Skin of body (tissue), 2 donors: ENCODE data around the gene KCNIP3. TPM values are rescaled to one million over a fixed set of nuclear protein-coding genes. Genes with fewer than 3 reads are reported as not detected.

ENCODE experiments used
- DNase-seq: peaks from one replicate; lab custom pipeline; 2025; lab: John Stamatoyannopoulos, UW
- total RNA-seq: library from RNA; depleted of rRNA; stranded (reverse); fragments of >200 nt; gene quantifications from one replicate; pipeline ENCODE4 v1.2.3, GENCODE V29; 2014

Gene KCNIP3
- total RNA-seq, 1 donor from 2014 or later, result 2.4 TPM

DNA sequence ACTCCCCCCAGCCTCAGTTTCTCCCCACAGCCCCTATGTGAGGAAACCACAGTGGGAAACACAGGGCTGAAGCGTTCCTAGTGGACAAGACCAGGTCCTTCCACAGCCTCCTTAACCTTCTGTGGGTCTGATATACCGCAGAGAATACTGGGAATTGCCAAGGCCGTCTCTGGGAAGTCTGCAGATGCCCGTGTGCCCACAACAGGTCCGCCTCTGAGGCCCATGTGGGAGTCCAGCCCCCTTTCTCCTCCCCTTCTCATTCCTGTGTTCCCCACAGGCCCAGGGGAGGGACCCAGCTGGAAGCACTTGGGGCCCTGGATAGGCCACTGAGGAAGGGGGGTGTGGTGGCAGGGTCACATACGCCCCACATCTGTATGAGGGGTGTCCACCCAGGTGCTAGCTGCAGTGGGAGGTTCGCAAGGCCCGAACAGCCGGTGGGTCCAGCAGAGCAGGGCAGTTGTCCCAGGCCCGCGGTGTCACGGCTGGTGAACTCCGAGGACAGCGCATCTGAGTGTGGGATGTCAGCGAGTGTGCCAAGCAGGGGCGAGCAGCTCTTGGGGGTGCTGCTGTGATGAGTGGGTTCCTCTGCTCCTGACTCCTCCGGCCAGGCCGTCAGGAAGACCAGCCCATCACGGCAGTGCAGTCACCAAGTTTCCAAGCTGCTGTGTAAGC, 2.4 kb upstream of the KCNIP3 start:
- no peak for DNase-seq

DNA sequence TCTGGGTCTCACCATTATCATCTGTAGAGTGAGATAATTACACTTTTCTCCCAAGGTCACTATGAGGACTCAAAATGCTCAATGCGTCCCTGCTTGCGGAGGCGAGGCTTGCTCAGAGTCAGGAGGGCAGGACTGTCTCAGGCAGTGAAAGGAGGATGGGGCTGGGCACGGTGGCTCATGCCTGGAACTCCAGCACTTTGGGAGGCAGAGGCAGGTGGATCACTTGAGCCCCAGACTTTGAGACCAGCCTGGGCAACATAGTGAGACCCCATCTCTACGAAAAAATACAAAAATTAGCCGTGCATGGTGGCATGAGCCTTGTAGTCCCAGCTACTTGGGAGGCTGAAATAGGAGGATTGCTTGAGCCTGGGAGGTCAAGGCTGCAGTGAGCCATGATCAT, 1.8 kb upstream of the KCNIP3 start:
- no peak for DNase-seq

DNA sequence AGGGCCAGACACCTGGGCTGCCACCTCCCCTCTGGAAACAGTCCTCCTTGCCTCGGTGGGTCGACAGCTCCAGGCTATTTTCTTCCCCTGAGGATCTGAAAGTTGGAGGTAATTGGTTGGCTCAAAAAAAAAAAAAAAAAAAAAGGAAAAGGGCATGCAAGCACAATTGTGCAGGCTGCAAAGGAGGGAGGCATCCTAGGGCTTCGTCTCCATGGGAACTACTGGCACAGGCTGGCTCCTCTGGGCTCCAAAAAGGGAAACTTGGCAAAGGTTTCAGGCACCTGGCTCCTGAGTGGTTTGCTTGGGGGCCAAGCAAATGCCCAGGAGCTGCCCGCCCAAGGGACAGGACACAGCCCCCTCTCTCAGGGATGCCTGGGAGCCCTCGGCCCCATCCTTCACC, 1.1 kb upstream of the KCNIP3 start:
- DNase-seq, result no peak

- no peak for DNase-seq
Observed at GRCh38 chr2:95297639-95298395, 670 bp downstream of the KCNIP3 start.

GRCh38 chr2:95298486-95299111, 1.5 kb downstream of the KCNIP3 start:
- no peak for DNase-seq

DNA sequence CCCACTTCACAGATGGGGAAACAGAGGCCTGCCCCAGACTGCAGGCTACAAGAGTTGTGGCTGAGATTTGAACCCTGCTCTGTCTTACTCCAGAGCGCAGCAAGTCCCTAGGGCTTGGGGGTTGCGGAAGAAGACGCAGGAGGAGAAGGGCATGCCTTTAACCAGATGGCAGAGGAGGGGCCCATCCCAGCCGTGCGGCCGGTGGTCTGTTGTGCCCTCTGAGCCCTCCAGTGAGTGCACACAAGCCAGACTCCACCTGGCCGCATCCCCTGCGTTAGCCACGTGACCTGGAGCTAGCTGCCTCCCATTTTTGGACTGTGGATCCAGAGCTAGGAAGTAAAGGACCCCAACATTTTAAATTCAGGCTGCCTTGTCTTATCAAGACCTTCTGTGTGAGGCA, 2.8 kb downstream of the KCNIP3 start:
- no peak for DNase-seq

GRCh38 chr2:95300450-95300849, 3.3 kb downstream of the KCNIP3 start:
- peak; percentile 6 for DNase-seq

GRCh38 chr2:95301186-95301585, 4.0 kb downstream of the KCNIP3 start:
- DNase-seq, result no peak

DNA sequence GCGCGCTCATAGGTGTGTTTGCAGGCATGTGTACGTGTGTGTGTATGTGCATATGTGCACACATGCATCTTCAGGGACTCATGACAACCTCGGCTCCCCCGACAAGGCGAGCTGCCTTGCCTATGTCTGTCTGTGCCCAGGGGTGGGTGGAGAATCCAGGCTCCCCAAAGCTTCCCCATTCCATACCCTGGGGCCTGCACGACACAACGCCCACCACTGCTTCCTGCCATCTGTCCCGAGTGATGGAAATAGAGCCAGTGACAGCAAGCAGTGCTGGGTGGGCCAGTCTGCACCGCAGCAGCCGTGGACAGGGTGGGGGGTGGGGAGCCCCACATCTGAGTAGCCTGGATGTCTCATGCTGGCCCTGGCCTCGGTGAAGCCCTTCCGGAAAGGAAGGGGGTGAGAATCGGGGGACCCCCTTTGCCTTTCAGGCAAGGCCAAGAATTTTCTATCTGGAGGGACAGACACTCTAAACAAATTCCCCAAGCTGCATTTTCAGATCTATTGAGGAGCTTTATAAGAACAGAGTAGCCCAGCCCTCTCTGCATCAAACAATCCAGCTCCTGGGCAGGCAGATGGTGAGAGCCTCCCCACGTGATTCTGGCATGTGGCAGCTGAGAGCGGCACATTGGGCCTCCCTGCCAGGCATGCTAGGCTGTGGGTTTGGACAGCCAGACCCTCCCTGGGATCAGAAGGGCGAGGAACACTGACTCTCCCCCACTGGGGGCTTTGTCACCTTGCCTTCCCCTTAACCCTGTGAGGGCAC, 4.9 kb downstream of the KCNIP3 start:
- no peak for DNase-seq

GRCh38 chr2:95303191-95303919, 6.2 kb downstream of the KCNIP3 start:
- no peak for DNase-seq

DNA sequence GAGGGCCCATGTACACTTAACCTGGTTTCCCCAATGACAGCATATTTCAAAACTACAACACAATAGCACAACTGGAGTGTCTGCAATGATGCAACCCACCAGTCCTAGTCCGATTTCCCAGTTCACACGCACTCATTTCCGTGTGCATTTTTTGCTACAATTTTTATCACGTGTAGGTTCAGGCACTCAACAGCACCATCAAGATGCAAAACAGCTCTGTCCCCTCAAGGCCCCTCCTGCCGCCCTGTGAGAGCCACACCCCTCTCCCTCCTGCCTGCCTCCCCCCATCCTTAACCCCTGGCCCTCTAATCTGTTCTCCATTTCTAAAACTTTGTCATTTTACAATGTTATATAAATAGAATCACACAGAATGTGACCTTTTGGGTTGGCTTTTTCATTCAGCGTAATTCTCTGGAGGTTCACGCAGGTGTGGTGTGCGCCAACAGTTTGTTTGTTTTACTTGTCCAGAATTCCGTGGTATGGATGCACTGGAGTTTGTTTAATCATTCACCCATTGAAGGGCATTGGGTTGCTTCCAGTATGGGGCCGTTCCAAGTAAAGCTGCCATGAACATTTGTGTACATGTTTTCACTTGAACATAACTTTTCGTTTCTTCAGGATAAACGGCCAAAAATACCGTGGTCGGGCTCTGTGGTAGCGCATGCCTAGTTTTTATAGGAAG, 8.4 kb downstream of the KCNIP3 start:
- no peak for DNase-seq

- no peak for DNase-seq
Observed at GRCh38 chr2:95306336-95306895, 9.3 kb downstream of the KCNIP3 start.

GRCh38 chr2:95307036-95307435, 9.9 kb downstream of the KCNIP3 start:
- DNase-seq, result no peak

DNA sequence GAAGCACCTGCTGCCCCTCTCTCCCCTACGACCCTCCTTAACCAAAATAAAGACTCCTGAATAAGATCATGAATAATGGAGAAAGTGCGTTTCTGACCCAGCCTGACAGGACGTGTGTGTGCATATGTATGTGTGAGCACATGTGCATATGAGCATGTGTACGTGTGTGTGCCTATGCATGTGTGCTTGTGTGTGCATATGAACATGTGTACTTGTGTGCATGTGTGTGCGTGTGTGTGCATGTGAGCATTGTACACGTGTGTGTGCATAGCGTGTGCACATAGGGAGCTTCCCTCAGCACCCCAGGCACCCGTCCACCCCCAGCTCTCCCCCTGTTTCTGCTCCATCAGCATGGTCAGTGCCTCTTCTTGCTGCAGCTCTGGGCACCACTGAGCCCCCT, 10.7 kb downstream of the KCNIP3 start:
- DNase-seq, result no peak

GRCh38 chr2:95308426-95308990, 11.4 kb downstream of the KCNIP3 start:
- no peak for DNase-seq

DNA sequence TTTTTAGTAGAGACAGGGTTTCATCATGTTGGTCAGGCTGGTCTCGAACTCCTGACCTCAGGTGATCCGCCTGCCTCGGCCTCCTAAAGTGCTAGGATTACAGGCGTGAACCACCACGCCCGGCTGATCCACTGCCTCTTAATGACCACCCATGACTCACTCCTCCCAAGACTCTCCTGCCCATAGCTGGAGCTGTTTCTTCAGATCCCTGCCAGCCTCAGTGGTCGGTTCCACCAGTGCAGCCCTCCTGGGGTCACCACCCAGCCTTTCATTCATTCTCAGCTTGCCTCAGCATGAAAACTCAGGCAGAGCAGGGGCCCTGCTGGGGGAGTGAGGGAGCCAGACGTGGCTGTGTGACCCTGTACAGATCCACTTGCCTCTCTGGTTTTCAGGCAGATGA, 12.5 kb downstream of the KCNIP3 start:
- DNase-seq, result no peak

DNA sequence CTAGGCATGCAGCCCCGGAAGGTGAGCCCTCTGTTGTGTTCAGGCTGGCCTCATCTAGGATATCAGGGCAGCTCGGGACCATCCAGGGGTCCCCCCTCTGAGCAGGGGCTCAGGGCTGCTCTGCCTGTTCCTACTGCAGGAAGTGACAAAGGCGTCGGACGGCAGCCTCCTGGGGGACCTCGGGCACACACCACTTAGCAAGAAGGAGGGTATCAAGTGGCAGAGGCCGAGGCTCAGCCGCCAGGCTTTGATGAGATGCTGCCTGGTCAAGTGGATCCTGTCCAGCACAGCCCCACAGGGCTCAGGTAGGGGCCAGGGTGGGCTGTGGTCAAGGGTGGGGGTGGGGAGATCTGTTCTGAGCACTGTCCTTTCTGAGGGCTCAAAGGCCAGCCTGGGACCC, 13.1 kb downstream of the KCNIP3 start:
- no peak for DNase-seq

- DNase-seq, result no peak
Observed at GRCh38 chr2:95310651-95311050, 13.5 kb downstream of the KCNIP3 start.

GRCh38 chr2:95311815-95312542, 14.8 kb downstream of the KCNIP3 start:
- DNase-seq, result no peak
